Measurements from ENCODE around the gene CD164L2. TPM values are rescaled to one million over a fixed set of nuclear protein-coding genes. Genes with fewer than 3 reads are reported as not detected.

Gene CD164L2
- total RNA-seq, 1 donor from 2014 or later: not detected

DNA sequence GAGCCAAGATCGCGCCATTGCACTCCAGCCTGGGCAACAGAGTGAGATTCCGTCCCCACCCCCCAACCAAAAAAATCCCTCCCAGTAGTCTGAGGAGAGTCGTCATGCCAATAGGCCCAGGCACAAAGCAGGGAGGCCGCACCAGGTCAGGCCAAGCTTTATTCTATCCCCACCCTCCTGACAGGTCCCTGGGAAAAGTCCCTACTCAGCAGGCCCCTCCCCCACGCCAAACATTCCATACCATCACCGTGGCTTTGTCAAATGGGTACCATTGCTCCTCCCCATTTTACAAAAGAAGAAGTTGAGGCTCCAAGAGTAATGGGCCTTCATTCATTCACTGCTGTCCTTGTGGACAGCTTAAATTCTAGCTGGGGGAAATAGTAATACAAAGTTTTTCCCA, 14.6 kb upstream of the CD164L2 start:
- no peak overlapping the region for H3K27ac Mint-ChIP-seq (ENCODE audit: unreplicated experiment)
- no peaks in the 10 kb centered on the region for H3K27me3 Mint-ChIP-seq (ENCODE audit: unreplicated experiment)
- no peak overlapping the region for H3K4me3 Mint-ChIP-seq (ENCODE audit: unreplicated experiment)
- no peaks in the 10 kb centered on the region for H3K36me3 Mint-ChIP-seq (ENCODE audit: unreplicated experiment)
- TF ChIP-seq CTCF (IDR thresholded peaks at IDR 0.05): no peak
- no peak for DNase-seq (ENCODE audit: extremely low spot score, unreplicated experiment)
- H3K9me3 Mint-ChIP-seq (ENCODE audit: unreplicated experiment): no peaks in the 10 kb centered on the region
- peaks cover 29% of the 10 kb centered on the region for H3K4me1 Mint-ChIP-seq (ENCODE audit: unreplicated experiment)

DNA sequence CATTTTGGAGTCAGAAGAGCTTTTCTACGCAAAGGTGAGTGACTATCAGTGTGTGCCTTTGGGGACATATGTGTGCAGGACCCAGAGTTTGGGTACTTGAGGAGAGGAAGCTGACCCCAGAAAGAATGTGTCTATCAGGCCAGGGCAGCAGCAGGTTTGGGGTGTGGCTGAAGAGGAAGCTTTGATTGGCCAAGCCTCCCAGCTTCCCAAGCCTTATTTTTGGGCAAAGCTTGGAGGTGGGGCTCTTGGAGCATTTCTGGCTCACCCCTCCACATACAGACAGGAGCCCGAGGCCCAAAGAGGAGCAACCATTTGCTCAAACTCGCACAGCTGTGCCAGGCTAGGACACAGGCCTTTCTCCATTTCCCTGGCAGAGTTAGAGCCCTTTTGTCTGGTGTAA, 14.0 kb upstream of the CD164L2 start:
- no peak for DNase-seq (ENCODE audit: extremely low spot score, unreplicated experiment)
- H3K36me3 Mint-ChIP-seq (ENCODE audit: unreplicated experiment): no peaks in the 10 kb centered on the region
- H3K4me1 Mint-ChIP-seq (ENCODE audit: unreplicated experiment): peaks cover 26% of the 10 kb centered on the region
- TF ChIP-seq CTCF (IDR thresholded peaks at IDR 0.05): no peak
- H3K27me3 Mint-ChIP-seq (ENCODE audit: unreplicated experiment): no peaks in the 10 kb centered on the region
- no peak overlapping the region for H3K4me3 Mint-ChIP-seq (ENCODE audit: unreplicated experiment)
- H3K9me3 Mint-ChIP-seq (ENCODE audit: unreplicated experiment): no peaks in the 10 kb centered on the region
- H3K27ac Mint-ChIP-seq (ENCODE audit: unreplicated experiment): no peak overlapping the region

DNA sequence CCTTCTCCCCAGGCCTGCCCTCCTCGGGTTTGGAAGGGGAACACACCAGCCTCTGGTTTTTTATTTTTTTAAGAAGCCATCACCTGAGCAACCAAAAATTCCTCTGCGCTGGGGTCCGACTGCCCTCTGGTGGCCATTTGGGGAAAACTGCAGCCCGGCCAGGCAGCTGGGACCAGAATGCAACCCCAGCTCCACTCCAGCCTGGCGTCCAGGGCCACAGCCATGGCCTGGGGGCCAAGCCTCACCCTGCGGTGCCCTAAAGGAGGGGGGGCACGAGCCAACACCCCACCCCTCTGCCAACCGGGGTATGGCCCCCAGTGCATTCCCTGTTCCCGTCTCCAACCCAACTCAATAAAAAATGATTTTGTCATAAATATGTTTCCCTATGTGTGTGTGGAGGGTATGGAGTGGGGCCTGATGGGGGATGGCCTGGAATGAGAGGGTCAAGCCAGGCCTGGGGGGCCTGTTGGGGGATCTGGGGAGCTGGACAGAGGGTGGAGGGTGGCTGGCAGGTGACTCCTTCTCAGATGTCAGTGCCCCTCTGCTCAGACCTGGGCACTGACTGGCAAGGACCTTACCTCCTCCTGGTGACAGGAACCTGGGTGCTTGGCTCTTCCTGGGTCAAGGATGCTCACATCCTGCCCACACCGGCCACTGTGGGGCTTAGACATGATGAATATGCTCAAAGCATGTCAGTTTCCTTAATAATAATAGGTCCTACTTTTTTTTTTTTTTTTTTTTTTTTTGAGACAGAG, 12.5 kb upstream of the CD164L2 start:
- H3K27me3 Mint-ChIP-seq (ENCODE audit: unreplicated experiment): peaks cover 3% of the 10 kb centered on the region
- peak; percentile 93 for TF ChIP-seq CTCF (IDR thresholded peaks at IDR 0.05)
- no peaks in the 10 kb centered on the region for H3K9me3 Mint-ChIP-seq (ENCODE audit: unreplicated experiment)
- H3K36me3 Mint-ChIP-seq (ENCODE audit: unreplicated experiment): no peaks in the 10 kb centered on the region
- peak overlapping the region; percentile 36 for H3K27ac Mint-ChIP-seq (ENCODE audit: unreplicated experiment)
- peaks cover 26% of the 10 kb centered on the region for H3K4me1 Mint-ChIP-seq (ENCODE audit: unreplicated experiment)
- peak; percentile 91 for DNase-seq (ENCODE audit: extremely low spot score, unreplicated experiment)
- H3K4me3 Mint-ChIP-seq (ENCODE audit: unreplicated experiment): no peak overlapping the region

DNA sequence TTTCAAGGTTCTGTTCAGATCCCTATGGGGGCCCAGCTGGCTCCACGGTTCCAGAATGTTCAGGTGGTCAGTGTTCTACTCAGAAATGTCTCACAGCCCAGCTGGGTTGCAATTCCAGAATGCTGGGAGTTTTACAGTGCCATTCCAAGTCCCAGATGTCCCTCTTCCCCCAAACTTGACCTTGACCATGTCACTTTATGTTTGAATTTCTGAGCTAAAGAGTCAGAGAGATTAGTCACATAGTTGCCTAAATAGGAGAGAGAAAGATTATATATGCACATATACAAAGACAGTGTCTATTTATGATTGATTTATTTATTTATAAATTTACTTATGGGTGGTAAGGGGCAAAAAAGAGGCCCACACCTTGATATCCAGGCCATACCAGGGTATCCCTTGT, 11.8 kb upstream of the CD164L2 start:
- peaks cover 6% of the 10 kb centered on the region for H3K27me3 Mint-ChIP-seq (ENCODE audit: unreplicated experiment)
- H3K9me3 Mint-ChIP-seq (ENCODE audit: unreplicated experiment): no peaks in the 10 kb centered on the region
- H3K36me3 Mint-ChIP-seq (ENCODE audit: unreplicated experiment): no peaks in the 10 kb centered on the region
- H3K27ac Mint-ChIP-seq (ENCODE audit: unreplicated experiment): peak overlapping the region; percentile 36
- no peak for TF ChIP-seq CTCF (IDR thresholded peaks at IDR 0.05)
- DNase-seq (ENCODE audit: extremely low spot score, unreplicated experiment): no peak
- H3K4me3 Mint-ChIP-seq (ENCODE audit: unreplicated experiment): no peak overlapping the region
- peaks cover 26% of the 10 kb centered on the region for H3K4me1 Mint-ChIP-seq (ENCODE audit: unreplicated experiment)

- Mint-ChIP-seq H3K4me1 (ENCODE audit: unreplicated experiment) (peaks cover 24% of the 10 kb centered on the region), H3K27ac (ENCODE audit: unreplicated experiment) (no peak overlapping the region), H3K36me3 (ENCODE audit: unreplicated experiment) (no peaks in the 10 kb centered on the region), H3K27me3 (ENCODE audit: unreplicated experiment) (peaks cover 7% of the 10 kb centered on the region), H3K9me3 (ENCODE audit: unreplicated experiment) (no peaks in the 10 kb centered on the region), H3K4me3 (ENCODE audit: unreplicated experiment) (peak overlapping the region; percentile 49)
- no peak for TF ChIP-seq CTCF (IDR thresholded peaks at IDR 0.05)
- DNase-seq (ENCODE audit: extremely low spot score, unreplicated experiment): no peak
Observed at GRCh38 chr1:27394282-27394658, 11.1 kb upstream of the CD164L2 start.
